CD4-positive, alpha-beta T cell (primary cell): ENCODE data around the gene ANGPTL2. TPM values are rescaled to one million over a fixed set of nuclear protein-coding genes. Genes with fewer than 3 reads are reported as not detected.

Experiments used
- ATAC-seq: fragments of 200-7000 bp; cut with Tn5 transposase; one replicate; pipeline ENCODE4 v1.10.0; 2022; ENCODE audit warnings: mild to moderate bottlenecking; ENCODE audit not compliant: poor library complexity
- CTCF ChIA-PET: fragments of 350-600 bp; sonication (Branson Sonifier 250); formaldehyde crosslinking; loops from one replicate; lab custom pipeline; 2021; ENCODE audit warnings: antibody characterized with exemption, inconsistent platforms; lab: Charles Lee
- POLR2A ChIA-PET: fragments of 350-600 bp; sonication (Branson Sonifier 250); formaldehyde crosslinking; loops from one replicate; lab custom pipeline; 2021; ENCODE audit warnings: antibody characterized with exemption, inconsistent platforms; lab: Charles Lee
- DNase-seq, 14 experiments: peaks; one replicate each; pipeline ENCODE4 v3.0.0-alpha.2; 2013 to 2020; ENCODE audit warnings: mixed read lengths in 2 of 14
- H3K27ac ChIP-seq, 2 donors: one replicate each; pipeline versions ENCODE4 v1.5.1 to v1.7.0; 2013; ENCODE audit warnings: low read length in 2 of 2, low read depth in 1 of 2, mild to moderate bottlenecking in 1 of 2
- H3K27me3 ChIP-seq, 2 experiments: 1 replicate in 1 of 2; 2 replicates in 1 of 2; pipeline versions ENCODE4 v1.6.1 to v1.7.0; 2013; ENCODE audit warnings: low read length in 2 of 2, control low read depth in 1 of 2, mild to moderate bottlenecking in 1 of 2, moderate library complexity in 1 of 2; ENCODE audit not compliant: insufficient read depth in 2 of 2, control insufficient read depth in 1 of 2
- H3K36me3 ChIP-seq: one replicate; pipeline ENCODE4 v1.6.1; 2013; ENCODE audit warnings: low read length, control low read depth; ENCODE audit not compliant: insufficient read depth
- H3K4me1 ChIP-seq: one replicate; pipeline ENCODE4 v1.6.1; 2013; ENCODE audit warnings: low read length, control low read depth; ENCODE audit not compliant: insufficient read depth
- H3K4me3 ChIP-seq: one replicate; pipeline ENCODE4 v1.5.1; 2013; ENCODE audit warnings: mild to moderate bottlenecking, low read length, moderate library complexity
- H3K9me3 ChIP-seq, 2 experiments: 1 replicate in 1 of 2; 2 replicates in 1 of 2; pipeline versions ENCODE4 v1.6.1 to v1.7.0; 2013; ENCODE audit warnings: low read length in 2 of 2, mild to moderate bottlenecking in 2 of 2, control low read depth in 1 of 2, moderate library complexity in 1 of 2; ENCODE audit not compliant: control insufficient read depth in 1 of 2, insufficient read depth in 1 of 2
- H3K27ac Mint-ChIP-seq: one replicate; pipeline ENCODE4 v1.8.0; 2020; ENCODE audit warnings: mixed read lengths
- H3K27me3 Mint-ChIP-seq: one replicate; pipeline ENCODE4 v1.8.0; 2021; ENCODE audit warnings: mixed read lengths
- H3K36me3 Mint-ChIP-seq: one replicate; pipeline ENCODE4 v1.8.0; 2021; ENCODE audit warnings: low read depth, mixed read lengths
- H3K4me1 Mint-ChIP-seq: one replicate; pipeline ENCODE4 v1.8.0; 2021; ENCODE audit warnings: low read depth, mixed read lengths
- H3K4me3 Mint-ChIP-seq: one replicate; pipeline ENCODE4 v1.8.0; 2020; ENCODE audit warnings: mild to moderate bottlenecking, mixed read lengths
- H3K9me3 Mint-ChIP-seq: one replicate; pipeline ENCODE4 v1.8.0; 2020; ENCODE audit warnings: mixed read lengths
- CTCF ChIP-seq: fragments of 200-600 bp; IDR thresholded peaks from one replicate; pipeline ENCODE4 v1.8.0; 2022; ENCODE audit warnings: antibody characterized with exemption, mild to moderate bottlenecking
- intact Hi-C, 2 experiments: fragments of 100-400 bp; cut with DNase I in 1 of 2; cut with micrococcal nuclease in 1 of 2; formaldehyde crosslinking; loops; one replicate each; pipeline versions ENCODE4 v1.15.1 to v1.9.0; 2023 to 2025; cut with DNase I, micrococcal nuclease
- total RNA-seq, 174 experiments: library from RNA in 2 of 174; stranded (reverse) in 2 of 174; gene quantifications; one replicate each; pipeline ENCODE4 v1.2.3 and lab custom pipeline; 2021 to 2026

The ANGPTL2 gene
- total RNA-seq, 2 experiments from 2014 or later: not detected

GRCh38 chr9:127113191-127113972, 9.1 kb downstream of the ANGPTL2 start:
- Histone ChIP-seq H3K9me3 (no peaks in the 10 kb centered on the region), H3K4me3 (no peak overlapping the region), H3K27me3 (no peaks in the 10 kb centered on the region), H3K36me3 (no peaks in the 10 kb centered on the region), H3K4me1 (peaks cover 15% of the 10 kb centered on the region), H3K27ac (no peak overlapping the region)
- ATAC-seq (no peak), DNase-seq (no peak)
- POLR2A ChIA-PET: no interaction called here
- intact Hi-C loops: no loop called here
- TF ChIP-seq CTCF: no peak
- Mint-ChIP-seq H3K4me1 (peaks cover 11% of the 10 kb centered on the region), H3K27me3 (no peaks in the 10 kb centered on the region), H3K27ac (no peak overlapping the region), H3K4me3 (no peak overlapping the region), H3K9me3 (no peaks in the 10 kb centered on the region), H3K36me3 (no peaks in the 10 kb centered on the region)
- CTCF ChIA-PET: no interaction called here

GRCh38 chr9:127112735-127113161, 9.7 kb downstream of the ANGPTL2 start:
- no peaks in the 10 kb centered on the region for H3K27me3 ChIP-seq
- Mint-ChIP-seq H3K27ac (no peak overlapping the region), H3K27me3 (no peaks in the 10 kb centered on the region), H3K36me3 (no peaks in the 10 kb centered on the region), H3K9me3 (no peaks in the 10 kb centered on the region), H3K4me1 (peaks cover 11% of the 10 kb centered on the region), H3K4me3 (no peak overlapping the region)
- H3K36me3 ChIP-seq: no peaks in the 10 kb centered on the region
- DNase-seq: no peak
- no peak overlapping the region for H3K4me3 ChIP-seq
- intact Hi-C loops: no loop called here
- no peak for ATAC-seq
- no peak overlapping the region for H3K27ac ChIP-seq
- CTCF ChIA-PET: no interaction called here
- no peaks in the 10 kb centered on the region for H3K9me3 ChIP-seq
- POLR2A ChIA-PET: no interaction called here
- no peak for TF ChIP-seq CTCF
- peaks cover 15% of the 10 kb centered on the region for H3K4me1 ChIP-seq

GRCh38 chr9:127112056-127112455, 10.4 kb downstream of the ANGPTL2 start:
- Histone ChIP-seq H3K4me1 (peaks cover 15% of the 10 kb centered on the region), H3K27me3 (no peaks in the 10 kb centered on the region), H3K36me3 (no peaks in the 10 kb centered on the region), H3K9me3 (no peaks in the 10 kb centered on the region), H3K4me3 (no peak overlapping the region), H3K27ac (no peak overlapping the region)
- intact Hi-C loops: no loop called here
- no peak for TF ChIP-seq CTCF
- no peak for ATAC-seq
- no peak overlapping the region for H3K27ac Mint-ChIP-seq
- ChIA-PET CTCF (no interaction called here), POLR2A (no interaction called here)
- no peak for DNase-seq
- peaks cover 10% of the 10 kb centered on the region for H3K4me1 Mint-ChIP-seq
- H3K27me3 Mint-ChIP-seq: no peaks in the 10 kb centered on the region
- no peaks in the 10 kb centered on the region for H3K9me3 Mint-ChIP-seq
- H3K4me3 Mint-ChIP-seq: no peak overlapping the region
- H3K36me3 Mint-ChIP-seq: no peaks in the 10 kb centered on the region
